Neural cell (in vitro differentiated cells): ENCODE results near the gene TRPM4. TPM values are rescaled to one million over a fixed set of nuclear protein-coding genes. Genes with fewer than 3 reads are reported as not detected.
"Not testable (repeated sequence)": the region's sequence is repeated elsewhere in the genome, so short reads cannot be mapped to it uniquely, and the experiment has no call there.

Experiments used
- H2AFZ ChIP-seq: fragments of 200-600, 300-800 bp; sonication (generic), shearing (Covaris generic); 2 replicates; pipeline ENCODE4 v1.6.0; 2014; ENCODE audit warnings: low read depth, mild to moderate bottlenecking, antibody characterized with exemption, low read length, moderate library complexity
- H3F3A ChIP-seq: fragments of 200-600 bp; shearing (Covaris generic); 2 replicates; pipeline ENCODE4 v1.6.1; 2016; ENCODE audit warnings: mild to moderate bottlenecking, moderate library complexity, mixed read lengths, antibody characterized with exemption, low read length; ENCODE audit not compliant: insufficient read depth, poor library complexity, severe bottlenecking
- H3K27ac ChIP-seq: fragments of 200-600, 300-800 bp; sonication (generic), shearing (Covaris generic); 2 replicates; pipeline ENCODE4 v1.5.1; 2014; ENCODE audit warnings: mild to moderate bottlenecking, low read length, moderate library complexity
- H3K27me3 ChIP-seq: fragments of 300-800, 200-600 bp; sonication (generic), shearing (Covaris generic); 2 replicates; pipeline ENCODE4 v1.6.0; 2014; ENCODE audit warnings: mild to moderate bottlenecking, low read depth, low read length, moderate library complexity; ENCODE audit not compliant: insufficient read depth
- H3K36me3 ChIP-seq: fragments of 300-800, 200-600 bp; sonication (generic), shearing (Covaris generic); 2 replicates; pipeline ENCODE4 v1.5.1; 2014; ENCODE audit warnings: mild to moderate bottlenecking, antibody characterized with exemption, low read length, moderate library complexity; ENCODE audit not compliant: insufficient read depth
- H3K4me2 ChIP-seq: fragments of 300-800, 200-600 bp; sonication (generic), shearing (Covaris generic); 2 replicates; pipeline ENCODE4 v1.6.0; 2014; ENCODE audit warnings: mild to moderate bottlenecking, low read length
- H3K4me3 ChIP-seq: fragments of 300-800, 200-600 bp; sonication (generic), shearing (Covaris generic); 2 replicates; pipeline ENCODE4 v1.5.1; 2014; ENCODE audit warnings: mild to moderate bottlenecking, low read length, moderate library complexity
- H3K79me2 ChIP-seq: fragments of 200-600 bp; shearing (Covaris generic); replicated peaks from 2 replicates; pipeline ENCODE4 v1.6.0; 2014; ENCODE audit warnings: mild to moderate bottlenecking, low read length, moderate library complexity; ENCODE audit not compliant: insufficient read depth
- H3K9ac ChIP-seq: fragments of 300-800, 200-600 bp; sonication (generic), shearing (Covaris generic); 2 replicates; pipeline ENCODE4 v1.6.1; 2016; ENCODE audit warnings: mild to moderate bottlenecking, low read length, mixed read lengths
- H3K9me2 ChIP-seq: fragments of 200-600 bp; shearing (Covaris generic); 2 replicates; pipeline ENCODE4 v1.6.1; 2016; ENCODE audit warnings: mild to moderate bottlenecking, low read length, mixed read lengths; ENCODE audit not compliant: insufficient read depth
- H3K9me3 ChIP-seq: fragments of 200-600, 300-800 bp; sonication (generic), shearing (Covaris generic); 2 replicates; pipeline ENCODE4 v1.6.1; 2016; ENCODE audit warnings: mild to moderate bottlenecking, mixed run types, low read length, moderate library complexity, mixed read lengths
- H4K20me1 ChIP-seq: fragments of 200-600 bp; shearing (Covaris generic); 2 replicates; pipeline ENCODE4 v1.6.1; 2016; ENCODE audit warnings: mild to moderate bottlenecking, mixed run types; ENCODE audit not compliant: insufficient read depth
- EP300 ChIP-seq: fragments of 450-650 bp; conservative IDR thresholded peaks from 2 replicates; pipeline ENCODE4 v1.6.1; 2014; ENCODE audit warnings: antibody characterized with exemption, mild to moderate bottlenecking, moderate library complexity; ENCODE audit not compliant: poor library complexity, severe bottlenecking
- EZH2 ChIP-seq: fragments of 200-600, 300-800 bp; shearing (Covaris generic), sonication (generic); IDR thresholded peaks from 2 replicates; pipeline ENCODE4 v1.6.1; 2014; ENCODE audit warnings: antibody characterized with exemption, low read length, borderline replicate concordance, mild to moderate bottlenecking; ENCODE audit not compliant: insufficient read depth, poor library complexity, severe bottlenecking
- MXI1 ChIP-seq: fragments of 450-650 bp; conservative IDR thresholded peaks from 2 replicates; pipeline ENCODE4 v1.6.1; 2014; ENCODE audit warnings: antibody characterized with exemption, mild to moderate bottlenecking; ENCODE audit not compliant: poor library complexity, severe bottlenecking
- POLR2AphosphoS5 ChIP-seq: IDR thresholded peaks from 2 replicates; pipeline ENCODE4 v1.6.1; 2012
- RAD21 ChIP-seq: fragments of 450-650 bp; conservative IDR thresholded peaks from 2 replicates; pipeline ENCODE4 v1.6.1; 2014; ENCODE audit warnings: antibody characterized with exemption, mild to moderate bottlenecking, moderate library complexity
- REST ChIP-seq: IDR thresholded peaks from 2 replicates; pipeline ENCODE4 v1.6.1; 2012; ENCODE audit warnings: borderline replicate concordance
- SMC3 ChIP-seq: fragments of 450-650 bp; conservative IDR thresholded peaks from 2 replicates; pipeline ENCODE4 v1.6.1; 2014; ENCODE audit warnings: antibody characterized with exemption, mild to moderate bottlenecking, moderate library complexity; ENCODE audit not compliant: poor library complexity
- TAF1 ChIP-seq: IDR thresholded peaks from 2 replicates; pipeline ENCODE4 v1.6.1; 2012; ENCODE audit warnings: low read depth
- polyA plus RNA-seq: library from polyadenylated mRNA; depleted of rRNA; stranded (reverse); fragments of >200 nt; gene quantifications from 2 replicates; pipeline ENCODE4 v1.2.3, GENCODE V29; 2014
- TF ChIP-seq, protein P1 (sequence below): fragments of 450-650 bp; IDR thresholded peaks from 2 replicates; pipeline ENCODE4 v1.5.1; 2014; ENCODE audit warnings: antibody characterized with exemption, mild to moderate bottlenecking, moderate library complexity; ENCODE audit not compliant: poor library complexity, severe bottlenecking

The TRPM4 gene
- polyA plus RNA-seq, 1 donor from 2014 or later = 42.5 TPM

DNA sequence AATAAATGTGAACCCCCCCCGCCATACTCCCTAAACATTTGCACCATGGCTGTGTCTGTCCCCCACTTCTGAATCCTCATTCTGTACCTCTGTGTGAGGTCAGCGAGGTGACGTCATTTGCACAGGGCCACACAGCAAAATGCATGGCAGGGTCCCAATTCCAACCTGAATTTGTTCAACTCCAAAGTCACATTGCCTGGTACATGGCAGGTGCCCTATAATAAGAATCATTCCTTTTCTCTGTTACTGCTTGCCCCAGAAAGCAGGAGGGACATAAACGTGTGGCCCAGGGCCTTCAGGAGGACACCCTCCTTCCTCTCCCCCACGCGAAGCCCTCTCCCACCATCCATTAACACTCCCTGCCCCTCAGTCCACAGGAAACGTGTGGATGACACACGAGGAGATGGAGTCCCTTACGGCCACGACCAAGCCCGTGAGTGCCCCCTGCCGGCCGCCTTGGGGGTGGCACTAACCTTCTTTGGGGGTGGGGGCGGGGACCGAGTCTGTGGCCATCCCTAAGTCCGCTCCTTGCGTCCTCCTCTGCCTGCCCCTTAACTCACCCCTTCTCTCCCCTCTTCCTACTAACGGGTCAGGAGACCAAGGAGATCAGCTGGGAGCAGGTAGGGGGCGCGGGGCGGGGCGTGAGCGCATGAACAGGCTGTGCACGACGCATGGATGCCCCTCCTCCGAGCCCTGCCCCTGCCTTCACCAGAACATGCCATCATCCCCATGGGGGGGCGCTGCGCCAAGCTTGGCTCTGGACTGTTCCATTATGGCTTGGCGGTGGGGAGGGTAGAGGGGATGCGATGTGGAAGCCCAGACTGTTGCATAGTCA lies 11.8 kb upstream of the TRPM4 start:
- Histone ChIP-seq H3K36me3 (no peaks in the 10 kb centered on the region), H3F3A (no peaks in the 10 kb centered on the region), H3K27me3 (no peaks in the 10 kb centered on the region), H3K9ac (no peak overlapping the region), H3K9me2 (no peaks in the 10 kb centered on the region), H3K9me3 (no peaks in the 10 kb centered on the region), H3K4me2 (no peak overlapping the region), H3K79me2 (no peaks in the 10 kb centered on the region), H3K27ac (no peak overlapping the region), H2AFZ (no peak overlapping the region), H4K20me1 (no peaks in the 10 kb centered on the region), H3K4me3 (no peak overlapping the region)
- peak; percentile 50 for TF ChIP-seq SMC3
- peak; percentile 41 for TF ChIP-seq RAD21
- TF ChIP-seq EP300 = no peak
- peak; percentile 10 for TF ChIP-seq POLR2AphosphoS5
- TF ChIP-seq EZH2 = no peak
- TF ChIP-seq, protein P1, sequence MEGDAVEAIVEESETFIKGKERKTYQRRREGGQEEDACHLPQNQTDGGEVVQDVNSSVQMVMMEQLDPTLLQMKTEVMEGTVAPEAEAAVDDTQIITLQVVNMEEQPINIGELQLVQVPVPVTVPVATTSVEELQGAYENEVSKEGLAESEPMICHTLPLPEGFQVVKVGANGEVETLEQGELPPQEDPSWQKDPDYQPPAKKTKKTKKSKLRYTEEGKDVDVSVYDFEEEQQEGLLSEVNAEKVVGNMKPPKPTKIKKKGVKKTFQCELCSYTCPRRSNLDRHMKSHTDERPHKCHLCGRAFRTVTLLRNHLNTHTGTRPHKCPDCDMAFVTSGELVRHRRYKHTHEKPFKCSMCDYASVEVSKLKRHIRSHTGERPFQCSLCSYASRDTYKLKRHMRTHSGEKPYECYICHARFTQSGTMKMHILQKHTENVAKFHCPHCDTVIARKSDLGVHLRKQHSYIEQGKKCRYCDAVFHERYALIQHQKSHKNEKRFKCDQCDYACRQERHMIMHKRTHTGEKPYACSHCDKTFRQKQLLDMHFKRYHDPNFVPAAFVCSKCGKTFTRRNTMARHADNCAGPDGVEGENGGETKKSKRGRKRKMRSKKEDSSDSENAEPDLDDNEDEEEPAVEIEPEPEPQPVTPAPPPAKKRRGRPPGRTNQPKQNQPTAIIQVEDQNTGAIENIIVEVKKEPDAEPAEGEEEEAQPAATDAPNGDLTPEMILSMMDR = peak; percentile 60

- H3K27me3 ChIP-seq, H3K4me3 ChIP-seq, H3K4me2 ChIP-seq, H3K9me3 ChIP-seq, H3K27ac ChIP-seq, H3K79me2 ChIP-seq, H3F3A ChIP-seq, H3K9ac ChIP-seq, H4K20me1 ChIP-seq, H2AFZ ChIP-seq, H3K36me3 ChIP-seq, H3K9me2 ChIP-seq: not testable (repeated sequence)
Observed at GRCh38 chr19:49146408-49146770, 11.2 kb upstream of the TRPM4 start.

DNA sequence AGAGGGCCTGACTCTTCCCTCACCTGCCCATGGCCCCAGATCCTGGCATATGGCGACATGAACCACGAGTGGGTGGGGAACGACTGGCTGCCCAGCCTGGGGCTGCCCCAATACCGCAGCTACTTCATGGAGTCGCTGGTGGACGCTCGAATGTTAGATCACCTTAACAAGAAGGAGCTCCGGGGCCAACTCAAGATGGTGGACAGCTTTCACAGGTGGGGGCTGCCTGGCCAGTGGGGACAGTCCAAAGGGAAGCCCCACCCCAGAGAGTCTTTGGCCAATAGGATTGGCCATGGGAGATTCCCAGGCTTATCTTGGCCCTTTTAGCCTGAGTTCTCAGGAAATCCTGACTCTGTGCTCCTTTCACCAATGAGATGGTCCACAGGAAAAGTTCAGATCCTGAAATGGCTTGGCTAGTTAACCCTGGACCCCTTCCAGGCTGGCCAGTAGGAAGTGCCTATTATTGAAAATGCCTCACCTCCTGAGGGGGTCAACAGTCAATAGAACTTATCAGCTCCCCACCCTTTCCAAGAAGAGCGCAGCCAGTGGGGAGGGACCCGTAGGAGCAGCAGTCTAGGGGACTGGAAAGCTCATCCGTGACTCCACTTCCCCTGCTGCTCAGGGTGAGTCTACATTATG lies 9.4 kb upstream of the TRPM4 start:
- Histone ChIP-seq H3K27ac (no peak overlapping the region), H3K36me3 (no peaks in the 10 kb centered on the region), H3K79me2 (no peaks in the 10 kb centered on the region), H3K4me2 (no peak overlapping the region), H3K9me3 (no peaks in the 10 kb centered on the region), H3K27me3 (no peaks in the 10 kb centered on the region), H3K9ac (no peak overlapping the region), H3F3A (no peaks in the 10 kb centered on the region), H4K20me1 (no peaks in the 10 kb centered on the region), H3K4me3 (no peak overlapping the region), H3K9me2 (no peaks in the 10 kb centered on the region), H2AFZ (no peak overlapping the region)
- no peak for TF ChIP-seq POLR2AphosphoS5
- TF ChIP-seq EZH2 = no peak
- TF ChIP-seq, protein P1 = no peak
- no peak for TF ChIP-seq SMC3
- no peak for TF ChIP-seq MXI1
- TF ChIP-seq REST = no peak
- TF ChIP-seq TAF1 = no peak
- TF ChIP-seq EP300 = no peak
- no peak for TF ChIP-seq RAD21
